GM12878 (cell line): ENCODE measurements around the gene RALGPS2. TPM values are rescaled to one million over a fixed set of nuclear protein-coding genes. Genes with fewer than 3 reads are reported as not detected.

Experiments
- ATAC-seq: fragments of 200-7000 bp; cut with Tn5 transposase; 3 replicates; pipeline ENCODE4 v1.9.1; 2020; ENCODE audit warnings: mild to moderate bottlenecking, moderate library complexity
- BruUV-seq: library from RNA; stranded (reverse); fragments of 400-500 nt; replicated peaks from 2 replicates; lab custom pipeline; 2021; lab: Mats Ljungman, UMichigan
- CTCF ChIA-PET: fragments of 300-600 bp; sonication (Branson Sonifier 250); formaldehyde crosslinking; extraction: SDS; loops from one replicate; lab custom pipeline; 2021; ENCODE audit warnings: inconsistent platforms; lab: Yijun Ruan, JAX
- POLR2A ChIA-PET: fragments of 350-600 bp; formaldehyde crosslinking; extraction: SDS; loops from one replicate; lab custom pipeline; 2021; ENCODE audit warnings: inconsistent platforms; lab: Charles Lee
- RAD21 ChIA-PET: fragments of 300-600 bp; sonication (Branson Sonifier 250); formaldehyde crosslinking; loops from one replicate; lab custom pipeline; 2023; ENCODE audit warnings: antibody characterized with exemption; ENCODE audit not compliant: unreplicated experiment; lab: Charles Lee
- SMC1A ChIA-PET: fragments of 300-600 bp; sonication (Branson Sonifier 250); formaldehyde crosslinking; loops from one replicate; lab custom pipeline; 2023; ENCODE audit not compliant: unreplicated experiment, uncharacterized antibody; lab: Charles Lee
- DNase-seq: peaks from one replicate; pipeline ENCODE4 v3.0.0-alpha.2; 2011; ENCODE audit warnings: low read depth, low spot score
- FAIRE-seq: peaks from 3 replicates; lab custom pipeline; 2011; peaks lifted over from hg19 to GRCh38; lab: Jason Lieb, UNC
- H2AFZ ChIP-seq: 2 replicates; pipeline ENCODE4 v1.6.0; 2011; ENCODE audit warnings: low read depth, low read length, control low read depth; ENCODE audit not compliant: control insufficient read depth
- H3K27ac ChIP-seq: 2 replicates; pipeline ENCODE4 v1.5.1; 2011; ENCODE audit warnings: control low read depth; ENCODE audit not compliant: control insufficient read depth, insufficient read depth
- H3K27me3 ChIP-seq, 2 experiments: replicated peaks in 1 of 2; 2 replicates each; pipeline versions ENCODE4 v1.6.0 to v1.6.1; 2011; ENCODE audit warnings: low read length in 1 of 2; ENCODE audit not compliant: control insufficient read depth in 2 of 2, insufficient read depth in 2 of 2
- H3K36me3 ChIP-seq, 2 experiments: 2 replicates each; pipeline ENCODE4 v1.5.1; 2011; ENCODE audit warnings: low read length in 1 of 2; ENCODE audit not compliant: control insufficient read depth in 2 of 2, insufficient read depth in 2 of 2
- H3K4me1 ChIP-seq: 2 replicates; pipeline ENCODE4 v1.6.1; 2011; ENCODE audit warnings: mild to moderate bottlenecking, low read length, moderate library complexity, mixed read lengths; ENCODE audit not compliant: control insufficient read depth, insufficient read depth
- H3K4me2 ChIP-seq: 2 replicates; pipeline ENCODE4 v1.6.0; 2011; ENCODE audit warnings: control low read depth; ENCODE audit not compliant: control insufficient read depth, insufficient read depth
- H3K4me3 ChIP-seq: fragments of 200-600 bp; sonication (generic); 2 replicates; pipeline ENCODE4 v1.5.1; 2016
- H3K79me2 ChIP-seq: 2 replicates; pipeline ENCODE4 v1.6.0; 2011; ENCODE audit warnings: low read length; ENCODE audit not compliant: control insufficient read depth, insufficient read depth
- H3K9ac ChIP-seq: 2 replicates; pipeline ENCODE4 v1.8.0; 2011; ENCODE audit warnings: low read length, control low read depth, mixed read lengths; ENCODE audit not compliant: control insufficient read depth, insufficient read depth
- H3K9me3 ChIP-seq: replicated peaks from 3 replicates; pipeline ENCODE4 v1.5.1; 2011; ENCODE audit warnings: mild to moderate bottlenecking, low read length; ENCODE audit not compliant: control insufficient read depth, insufficient read depth
- H4K20me1 ChIP-seq: 2 replicates; pipeline ENCODE4 v1.6.0; 2011; ENCODE audit not compliant: control insufficient read depth, insufficient read depth
- CHD4 ChIP-seq: fragments of 200-600 bp; sonication (generic); IDR thresholded peaks from 2 replicates; pipeline ENCODE4 v1.6.1; 2016; ENCODE audit warnings: mild to moderate bottlenecking
- E2F4 ChIP-seq: IDR thresholded peaks from 2 replicates; pipeline ENCODE4 v1.6.1; 2012; ENCODE audit warnings: low read depth, low read length, improper control_type of control experiment
- FOXM1 ChIP-seq: IDR thresholded peaks from 2 replicates; pipeline ENCODE4 v1.6.1; 2012; ENCODE audit warnings: low read depth, mild to moderate bottlenecking, inconsistent platforms, low read length, moderate library complexity
- TCF12 ChIP-seq: IDR thresholded peaks from 2 replicates; pipeline ENCODE4 v1.6.1; 2011; ENCODE audit warnings: low read depth, mild to moderate bottlenecking, low read length
- WRNIP1 ChIP-seq: IDR thresholded peaks from 2 replicates; pipeline ENCODE4 v1.6.1; 2011; ENCODE audit warnings: low read depth, low read length, improper control_type of control experiment, borderline replicate concordance
- ZNF384 ChIP-seq: IDR thresholded peaks from 2 replicates; pipeline ENCODE4 v1.6.1; 2012; ENCODE audit warnings: low read depth, mild to moderate bottlenecking, low read length, improper control_type of control experiment, borderline replicate concordance
- in situ Hi-C: fragments of 300-500 bp; cut with MboI; formaldehyde crosslinking; loops from 9 replicates; pipeline ENCODE4 v1.14.3; 2018; ENCODE audit warnings: mixed read lengths
- intact Hi-C: fragments of 100-400 bp; cut with micrococcal nuclease; formaldehyde crosslinking; loops from one replicate; pipeline ENCODE4 v1.14.2; 2022; ENCODE audit not compliant: unreplicated experiment
- polyA plus RNA-seq, 11 experiments: library from polyadenylated mRNA; depleted of rRNA in 4 of 11; unstranded in 6 of 11; stranded (reverse) in 5 of 11; fragments of >200 nt; fragmentation: Nextera tagmentation in 4 of 11; fragmentation: Illumina TruSeq in 1 of 11; extraction: Ambion mirVana in 4 of 11; extraction: Trizol in 1 of 11; gene quantifications; 1 replicate in 1 of 11; 2 replicates in 10 of 11; pipeline versions ENCODE4 v1.2.1 to v1.2.3, GENCODE V29; 2011 to 2016; ENCODE audit warnings: inconsistent platforms in 2 of 11, missing spikeins in 2 of 11, low read depth in 1 of 11
- total RNA-seq, 4 experiments: library from RNA; depleted of rRNA in 3 of 4; stranded (reverse); fragments of >200 nt in 3 of 4; fragmentation: Illumina TruSeq in 1 of 4; extraction: Trizol in 1 of 4; gene quantifications; 2 replicates each; pipeline versions ENCODE4 v1.2.1 to v1.2.3, GENCODE V29; 2013 to 2021
- TF ChIP-seq, protein P1 (sequence below): IDR thresholded peaks from 2 replicates; pipeline ENCODE4 v1.6.1; 2012; ENCODE audit warnings: mild to moderate bottlenecking, low read depth, low read length
- TF ChIP-seq, protein P2 (sequence below): fragments of 450-650 bp; conservative IDR thresholded peaks from 2 replicates; pipeline ENCODE4 v1.6.1; 2017; ENCODE audit warnings: mild to moderate bottlenecking, moderate library complexity

The RALGPS2 gene
- total and polyA plus RNA-seq, 10 of the 15 experiments (the other 5 are each of a cell fraction or from before 2014, with no cell fraction given) = 0.08 to 3.7 (median 0.50) TPM

DNA sequence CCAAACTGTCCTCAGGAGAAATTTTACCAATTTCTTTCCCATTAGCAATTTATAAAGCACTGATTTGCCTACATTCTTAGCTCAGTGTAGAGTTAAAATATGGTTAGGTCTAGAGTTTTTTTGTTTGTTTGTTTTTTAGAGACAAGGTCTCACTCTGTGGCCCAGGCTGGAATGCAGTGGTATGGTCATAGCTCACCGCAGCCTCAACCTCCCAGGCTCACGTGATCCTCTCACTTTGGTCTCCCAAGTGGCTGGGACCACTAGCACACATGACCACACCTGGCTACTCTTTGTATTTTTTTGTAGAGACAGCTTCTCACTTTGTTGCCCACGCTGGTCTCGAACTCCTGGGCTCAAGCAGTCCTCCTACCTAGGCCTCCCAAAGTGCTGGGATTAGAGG, 10.6 kb upstream of the RALGPS2 start (continued):
- no peak for TF ChIP-seq ZNF384

DNA sequence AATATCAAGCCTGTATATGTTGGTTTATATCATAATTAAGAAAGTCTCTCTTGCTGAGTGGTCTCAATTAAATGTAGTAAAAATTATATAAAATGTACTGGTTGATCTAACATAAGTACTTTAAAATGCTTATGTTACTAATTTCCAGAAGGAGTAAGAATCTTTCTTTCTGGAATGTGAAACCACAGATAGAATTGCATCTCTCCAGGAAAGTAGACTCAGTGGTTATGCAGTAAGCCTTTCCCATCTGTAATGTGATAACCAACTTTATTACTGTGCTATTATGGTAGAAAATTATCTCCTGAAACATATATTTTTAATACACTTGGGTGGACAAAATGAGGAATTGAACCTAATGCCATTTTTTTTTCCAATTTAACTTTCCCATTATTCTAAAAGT, 8.9 kb upstream of the RALGPS2 start:
- POLR2A ChIA-PET = no interaction called here
- H3K4me2 ChIP-seq = no peak overlapping the region
- H3K27ac ChIP-seq = no peak overlapping the region
- no peaks in the 10 kb centered on the region for H4K20me1 ChIP-seq
- CTCF ChIA-PET = interaction anchor here (1.6 kb wide), 1 partner anchor 10 kb away, joined by 3 read pairs; no protein-coding TSS in a partner anchor
- no peak for FAIRE-seq
- H3K79me2 ChIP-seq = no peaks in the 10 kb centered on the region
- DNase-seq = no peak
- TF ChIP-seq TCF12 (no peak), FOXM1 (no peak), WRNIP1 (no peak), CHD4 (no peak), E2F4 (no peak)
- TF ChIP-seq, protein P1, sequence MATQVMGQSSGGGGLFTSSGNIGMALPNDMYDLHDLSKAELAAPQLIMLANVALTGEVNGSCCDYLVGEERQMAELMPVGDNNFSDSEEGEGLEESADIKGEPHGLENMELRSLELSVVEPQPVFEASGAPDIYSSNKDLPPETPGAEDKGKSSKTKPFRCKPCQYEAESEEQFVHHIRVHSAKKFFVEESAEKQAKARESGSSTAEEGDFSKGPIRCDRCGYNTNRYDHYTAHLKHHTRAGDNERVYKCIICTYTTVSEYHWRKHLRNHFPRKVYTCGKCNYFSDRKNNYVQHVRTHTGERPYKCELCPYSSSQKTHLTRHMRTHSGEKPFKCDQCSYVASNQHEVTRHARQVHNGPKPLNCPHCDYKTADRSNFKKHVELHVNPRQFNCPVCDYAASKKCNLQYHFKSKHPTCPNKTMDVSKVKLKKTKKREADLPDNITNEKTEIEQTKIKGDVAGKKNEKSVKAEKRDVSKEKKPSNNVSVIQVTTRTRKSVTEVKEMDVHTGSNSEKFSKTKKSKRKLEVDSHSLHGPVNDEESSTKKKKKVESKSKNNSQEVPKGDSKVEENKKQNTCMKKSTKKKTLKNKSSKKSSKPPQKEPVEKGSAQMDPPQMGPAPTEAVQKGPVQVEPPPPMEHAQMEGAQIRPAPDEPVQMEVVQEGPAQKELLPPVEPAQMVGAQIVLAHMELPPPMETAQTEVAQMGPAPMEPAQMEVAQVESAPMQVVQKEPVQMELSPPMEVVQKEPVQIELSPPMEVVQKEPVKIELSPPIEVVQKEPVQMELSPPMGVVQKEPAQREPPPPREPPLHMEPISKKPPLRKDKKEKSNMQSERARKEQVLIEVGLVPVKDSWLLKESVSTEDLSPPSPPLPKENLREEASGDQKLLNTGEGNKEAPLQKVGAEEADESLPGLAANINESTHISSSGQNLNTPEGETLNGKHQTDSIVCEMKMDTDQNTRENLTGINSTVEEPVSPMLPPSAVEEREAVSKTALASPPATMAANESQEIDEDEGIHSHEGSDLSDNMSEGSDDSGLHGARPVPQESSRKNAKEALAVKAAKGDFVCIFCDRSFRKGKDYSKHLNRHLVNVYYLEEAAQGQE = no peak
- TF ChIP-seq, protein P2, sequence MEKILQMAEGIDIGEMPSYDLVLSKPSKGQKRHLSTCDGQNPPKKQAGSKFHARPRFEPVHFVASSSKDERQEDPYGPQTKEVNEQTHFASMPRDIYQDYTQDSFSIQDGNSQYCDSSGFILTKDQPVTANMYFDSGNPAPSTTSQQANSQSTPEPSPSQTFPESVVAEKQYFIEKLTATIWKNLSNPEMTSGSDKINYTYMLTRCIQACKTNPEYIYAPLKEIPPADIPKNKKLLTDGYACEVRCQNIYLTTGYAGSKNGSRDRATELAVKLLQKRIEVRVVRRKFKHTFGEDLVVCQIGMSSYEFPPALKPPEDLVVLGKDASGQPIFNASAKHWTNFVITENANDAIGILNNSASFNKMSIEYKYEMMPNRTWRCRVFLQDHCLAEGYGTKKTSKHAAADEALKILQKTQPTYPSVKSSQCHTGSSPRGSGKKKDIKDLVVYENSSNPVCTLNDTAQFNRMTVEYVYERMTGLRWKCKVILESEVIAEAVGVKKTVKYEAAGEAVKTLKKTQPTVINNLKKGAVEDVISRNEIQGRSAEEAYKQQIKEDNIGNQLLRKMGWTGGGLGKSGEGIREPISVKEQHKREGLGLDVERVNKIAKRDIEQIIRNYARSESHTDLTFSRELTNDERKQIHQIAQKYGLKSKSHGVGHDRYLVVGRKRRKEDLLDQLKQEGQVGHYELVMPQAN = no peak
- TF ChIP-seq, all 136 proteins: peak for 0
- Histone ChIP-seq H3K36me3 (no peaks in the 10 kb centered on the region), H3K4me3 (no peak overlapping the region), H3K9me3 (no peaks in the 10 kb centered on the region), H2AFZ (no peak overlapping the region), H3K4me1 (no peaks in the 10 kb centered on the region), H3K27me3 (no peaks in the 10 kb centered on the region), H3K9ac (no peak overlapping the region)
- no TSS peak for BruUV-seq
- in situ Hi-C loops (no loop called here), intact Hi-C loops (no loop called here)
- RAD21 ChIA-PET = no interaction called here
- SMC1A ChIA-PET = interaction anchor here (1.0 kb wide), 1 partner anchor 17 kb away, joined by 3 read pairs; no protein-coding TSS in a partner anchor
- ATAC-seq = no peak
